ENCODE results near the gene PHYH. TPM values are rescaled to one million over a fixed set of nuclear protein-coding genes. Genes with fewer than 3 reads are reported as not detected.
A peak's percentile ranks its signal among the peaks of the same experiment; 100 is the strongest.
"Not testable (repeated sequence)": the region's sequence is repeated elsewhere in the genome, so short reads cannot be mapped to it uniquely, and the experiment has no call there.

Gene PHYH
- polyA plus RNA-seq, 1 donor = 52.8 TPM

GRCh38 chr10:13319166-13319565 is 19.3 kb upstream of the PHYH start:
- no peak for DNase-seq

DNA sequence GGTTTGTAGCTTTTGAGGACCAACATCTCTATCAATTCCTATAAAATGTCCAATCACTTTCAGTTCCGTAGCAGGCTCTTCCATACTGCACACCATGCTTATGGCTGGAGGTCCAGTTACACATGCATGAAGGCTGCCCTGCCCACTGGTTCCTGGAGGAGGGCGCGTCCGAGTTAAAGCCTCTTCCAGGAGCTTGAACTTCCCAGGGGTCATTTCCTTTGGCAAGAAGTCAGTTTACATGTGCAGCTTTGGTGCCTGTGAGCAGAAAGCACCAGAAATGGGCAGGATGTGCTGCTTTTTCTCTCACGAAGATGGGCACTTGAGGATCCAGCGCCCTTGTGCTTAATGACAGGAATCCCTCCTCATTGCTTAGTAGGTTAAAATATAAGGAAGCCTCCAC is 17.6 kb upstream of the PHYH start:
- DNase-seq = no peak

GRCh38 chr10:13316635-13317311 is 16.9 kb upstream of the PHYH start:
- DNase-seq = no peak

GRCh38 chr10:13315361-13315760 is 15.5 kb upstream of the PHYH start:
- DNase-seq = no peak

- DNase-seq = no peak
Measured at GRCh38 chr10:13311177-13311575, 11.3 kb upstream of the PHYH start.

- no peak for DNase-seq
Measured at GRCh38 chr10:13310518-13311176, 10.8 kb upstream of the PHYH start.

GRCh38 chr10:13309792-13310191 is 9.9 kb upstream of the PHYH start:
- no peak for DNase-seq

DNA sequence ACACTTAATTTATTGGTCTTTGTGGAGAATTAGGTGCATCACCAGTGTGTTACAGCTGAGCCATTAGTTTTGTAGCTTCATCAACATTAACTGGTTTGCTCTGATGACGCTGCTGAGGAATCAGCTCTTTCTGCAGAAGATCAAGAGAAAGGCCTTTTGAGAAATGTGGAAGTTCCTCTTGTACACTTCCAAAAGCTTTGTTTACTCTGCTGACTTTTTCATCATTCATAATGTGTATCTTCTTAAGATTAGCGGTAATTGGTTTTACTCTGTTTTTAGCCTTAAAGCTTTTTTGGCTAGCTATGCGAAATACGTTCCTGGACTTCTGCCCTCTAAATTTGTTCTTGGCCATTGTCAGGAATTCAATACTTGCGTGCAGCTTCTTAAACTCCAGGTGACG is 8.2 kb upstream of the PHYH start:
- DNase-seq = no peak

- no peak for DNase-seq
Measured at GRCh38 chr10:13306103-13306502, 6.2 kb upstream of the PHYH start.

DNA sequence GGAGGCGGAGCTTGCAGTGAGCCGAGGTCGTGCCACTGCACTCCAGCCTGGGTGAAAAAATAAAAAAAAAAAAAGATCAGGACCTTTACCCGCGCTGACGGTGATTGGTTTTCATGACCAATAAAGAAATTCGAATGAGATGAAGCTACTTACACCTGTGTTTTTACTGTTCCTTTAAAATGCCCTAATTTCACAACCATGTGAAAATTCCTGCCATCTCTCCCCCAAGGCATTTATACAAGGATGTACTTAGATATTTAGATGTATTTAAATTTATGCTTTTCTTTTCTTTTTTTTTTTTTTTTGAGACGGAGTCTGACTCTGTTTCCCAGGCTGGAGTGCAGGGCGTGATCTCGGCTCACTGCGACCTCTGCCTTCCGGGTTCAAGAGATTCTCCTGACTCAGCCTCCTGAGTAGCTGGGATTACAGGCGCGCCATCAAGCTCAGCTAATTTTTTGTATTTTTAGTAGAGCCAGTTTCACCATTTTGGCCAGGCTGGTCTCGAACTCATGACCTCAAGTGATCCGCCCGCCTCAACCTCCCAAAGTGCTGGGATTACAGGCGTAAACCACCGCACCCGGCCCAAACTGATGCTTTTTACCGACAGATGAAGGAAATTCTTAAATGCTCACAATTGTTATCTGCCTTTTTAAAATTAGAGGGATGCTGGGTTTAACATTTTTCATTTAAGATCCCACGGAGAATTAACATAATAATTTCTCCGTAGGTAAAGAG is 3.1 kb upstream of the PHYH start:
- no peak for DNase-seq

DNA sequence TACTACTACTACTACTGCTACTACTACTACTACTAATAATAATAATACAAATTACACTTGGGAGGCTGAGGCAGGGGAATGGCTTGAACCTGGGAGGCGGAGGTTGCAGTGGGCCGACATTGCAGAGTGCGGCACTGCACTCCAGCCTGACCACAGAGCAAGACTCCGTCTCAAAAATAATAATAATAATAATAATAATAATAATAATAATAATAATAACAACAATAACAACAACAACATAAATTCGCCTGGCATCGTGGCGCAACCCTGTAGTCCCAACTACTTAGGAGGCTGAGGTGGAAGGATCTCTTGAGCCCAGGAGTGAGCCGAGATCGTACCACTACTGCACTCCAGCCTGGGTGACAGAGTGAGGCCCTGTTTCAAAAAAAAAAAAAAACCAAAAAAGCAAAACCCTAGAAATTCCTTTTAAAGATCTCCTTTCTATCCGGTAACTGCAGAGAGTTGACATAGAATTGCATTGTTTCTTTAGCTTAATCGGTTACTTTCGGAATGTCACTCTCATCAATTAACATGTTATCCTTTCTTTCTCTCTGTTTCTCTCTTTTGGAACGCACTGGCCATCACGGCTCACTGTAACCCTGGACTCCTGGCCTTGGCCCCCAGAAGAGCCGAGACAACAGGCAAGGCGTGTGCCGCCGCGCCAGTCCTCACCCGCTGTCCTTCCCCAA is 972 bp downstream of the PHYH start:
- no peak for DNase-seq

- DNase-seq = no peak
Measured at GRCh38 chr10:13296476-13296875, 3.4 kb downstream of the PHYH start.

- DNase-seq = no peak
Measured at GRCh38 chr10:13294784-13295183, 5.1 kb downstream of the PHYH start.

- DNase-seq = no peak
Measured at GRCh38 chr10:13291821-13292773, 7.8 kb downstream of the PHYH start.

GRCh38 chr10:13291061-13291460 is 8.8 kb downstream of the PHYH start:
- no peak for DNase-seq

DNA sequence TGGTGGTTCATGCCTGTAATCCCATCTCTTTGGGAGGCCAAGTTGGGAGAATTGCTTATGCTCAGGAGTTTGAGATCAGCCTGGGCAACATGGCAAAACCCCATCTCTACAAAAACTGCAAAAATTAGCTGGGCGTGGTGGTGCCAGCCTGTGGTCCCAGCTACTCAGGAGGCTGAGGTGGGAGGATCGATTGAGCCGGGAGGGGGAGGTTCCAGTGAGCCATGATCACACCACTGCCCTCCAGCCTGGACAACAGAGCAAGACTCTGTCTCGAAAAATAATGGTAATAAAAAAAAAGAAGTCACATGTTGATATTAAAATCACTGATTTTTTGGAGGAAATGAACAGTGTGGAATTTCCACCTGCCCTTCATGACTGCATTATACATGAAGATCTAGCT is 15.8 kb downstream of the PHYH start:
- DNase-seq = no peak

DNA sequence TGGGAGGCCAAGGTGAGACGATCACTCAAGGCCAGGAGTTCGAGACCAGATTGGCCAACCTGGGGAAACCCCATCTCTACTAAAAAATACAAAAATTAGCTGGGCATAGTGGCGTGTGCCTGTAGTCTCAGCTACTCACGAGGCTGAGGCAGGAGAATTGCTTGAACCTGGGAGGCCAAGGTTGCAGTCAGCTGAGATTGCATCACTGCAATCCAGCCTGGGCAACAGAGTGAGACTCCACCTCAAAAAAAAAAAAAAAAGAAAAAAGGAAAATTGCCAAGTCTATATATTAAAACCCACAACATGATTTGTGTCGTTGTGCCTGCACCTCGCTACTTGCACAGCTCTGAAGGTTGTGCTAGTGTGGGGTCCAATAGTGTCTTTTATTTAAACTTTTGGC is 17.5 kb downstream of the PHYH start:
- DNase-seq = not testable (repeated sequence)

DNA sequence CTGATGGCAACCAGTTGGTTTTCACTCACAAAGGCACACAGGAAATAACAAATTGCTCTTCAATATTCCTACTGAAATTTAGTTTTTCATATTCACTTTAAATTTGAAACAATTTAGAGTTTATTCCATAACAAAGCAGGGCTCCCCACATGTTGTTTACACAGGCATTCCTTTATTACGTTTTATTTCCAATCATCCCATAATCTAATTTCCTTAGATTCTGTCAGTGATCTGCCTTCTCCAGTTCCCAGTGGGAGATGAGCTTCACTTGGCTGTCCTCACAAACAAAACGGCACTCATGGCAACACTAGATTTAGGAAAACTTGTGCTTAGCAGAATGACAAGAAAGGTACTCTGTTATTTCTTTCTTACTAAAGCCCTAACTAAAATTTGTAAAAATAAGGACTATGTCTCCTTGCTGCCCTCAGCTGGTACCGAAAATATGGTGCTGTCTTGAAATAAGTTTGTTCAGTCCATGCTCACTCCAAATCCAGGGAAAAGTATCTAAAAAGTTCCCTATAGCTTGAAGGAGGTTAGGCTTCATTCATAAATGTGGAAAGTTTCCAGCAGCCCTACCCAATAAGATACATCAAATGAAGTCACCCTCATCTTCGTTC is 23.0 kb downstream of the PHYH start:
- DNase-seq = peak; percentile 48

DNA sequence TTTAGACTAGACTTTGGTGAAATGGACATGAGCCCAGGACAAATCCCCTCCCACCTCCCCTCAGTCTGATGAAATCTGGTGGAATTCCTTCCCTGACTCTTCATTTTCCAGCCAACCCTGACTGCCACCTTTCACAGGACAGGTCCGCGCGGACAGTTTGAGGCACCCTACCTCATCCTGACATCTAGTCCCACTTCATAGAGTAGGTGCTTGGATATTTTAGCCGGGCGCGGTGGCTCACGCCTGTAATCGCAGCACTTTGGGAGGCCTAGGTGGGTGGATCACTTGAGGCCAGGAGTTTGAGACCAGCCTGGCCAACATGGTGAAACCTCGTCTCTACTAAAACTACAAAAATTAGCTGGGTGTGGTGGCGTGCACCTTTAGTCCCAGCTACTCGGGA is 23.7 kb downstream of the PHYH start:
- DNase-seq = not testable (repeated sequence)

GRCh38 chr10:13272164-13272571 is 27.7 kb downstream of the PHYH start:
- peak; percentile 74 for DNase-seq

DNA sequence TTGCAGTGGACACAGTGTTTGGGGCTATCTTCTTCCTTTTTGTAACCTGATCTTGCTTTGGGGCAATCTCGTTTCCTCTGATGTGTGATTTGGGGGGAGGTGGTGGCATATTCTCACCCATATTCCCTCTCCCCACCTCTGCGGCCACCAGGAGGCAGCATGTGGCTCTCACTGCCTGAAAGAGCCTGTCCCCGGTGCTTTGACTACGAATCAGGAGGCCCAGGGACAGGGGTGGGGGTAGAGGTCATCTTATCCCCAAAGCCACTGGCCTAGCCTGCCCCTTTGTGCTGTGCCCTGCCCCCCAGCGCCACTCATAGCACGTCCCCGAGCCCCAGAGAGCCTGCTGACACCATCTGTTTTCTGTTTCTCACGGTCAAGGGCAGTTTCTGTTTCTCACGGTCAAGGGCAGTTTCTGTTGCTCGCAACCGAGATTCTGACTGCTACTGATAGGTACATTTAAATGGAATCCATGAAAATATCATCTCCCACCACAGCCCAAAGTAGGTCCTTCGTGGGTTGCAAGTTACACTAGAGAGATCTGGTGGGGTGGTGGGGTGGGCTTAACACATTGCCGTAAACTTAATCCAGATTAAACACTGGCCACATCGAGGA is 28.2 kb downstream of the PHYH start:
- DNase-seq = peak; percentile 10

All from hindlimb muscle (tissue), 1 donor.